ENCODE data around the gene ACADS. TPM values are rescaled to one million over a fixed set of nuclear protein-coding genes. Genes with fewer than 3 reads are reported as not detected.

ACADS gene
- total RNA-seq, 4 donors from 2014 or later, result 30.5 to 55.1 (median 40.3) TPM

GRCh38 chr12:120699553-120699952, 26.1 kb upstream of the ACADS start:
- no peaks in the 10 kb centered on the region for H3K27me3 ChIP-seq
- no peaks in the 10 kb centered on the region for H3K9me3 ChIP-seq
- no peak overlapping the region for H3K4me3 ChIP-seq
- H3K36me3 ChIP-seq, result peaks cover 0 to 94% of the 10 kb centered on the region in 2 donors
- WGBS, 2 donors (ENCODE audit: low coverage in 1 of 2), result 92% methylated on average over 4 of the region's 7 CpGs; no CpG with 5 or more reads in 1 of the 2 donors
- H3K4me1 ChIP-seq, result no peaks in the 10 kb centered on the region
- H3K27ac ChIP-seq, result no peak overlapping the region
- no peak for ATAC-seq
- no peak for TF ChIP-seq POLR2A (IDR thresholded peaks at IDR 0.05)
- no peak for TF ChIP-seq POLR2AphosphoS5 (IDR thresholded peaks at IDR 0.05)
- no peak for TF ChIP-seq EP300 (IDR thresholded peaks at IDR 0.05)
- no peak for TF ChIP-seq CTCF (IDR thresholded peaks at IDR 0.05)

- Histone ChIP-seq H3K4me1 (no peaks in the 10 kb centered on the region), H3K4me3 (no peak overlapping the region), H3K27ac (no peak overlapping the region), H3K9me3 (no peaks in the 10 kb centered on the region), H3K27me3 (no peaks in the 10 kb centered on the region), H3K36me3 (peaks cover 0 to 81% of the 10 kb centered on the region in 2 donors)
- 80 to 83% methylated on average over 1 to 5 of the region's 5 CpGs for WGBS, 2 donors (ENCODE audit: low coverage in 1 of 2)
- no peak for ATAC-seq
- TF ChIP-seq POLR2AphosphoS5 (IDR thresholded peaks at IDR 0.05) (no peak), EP300 (IDR thresholded peaks at IDR 0.05) (no peak), POLR2A (IDR thresholded peaks at IDR 0.05) (no peak), CTCF (IDR thresholded peaks at IDR 0.05) (no peak)
Measured at GRCh38 chr12:120700886-120701285, 24.7 kb upstream of the ACADS start.

DNA sequence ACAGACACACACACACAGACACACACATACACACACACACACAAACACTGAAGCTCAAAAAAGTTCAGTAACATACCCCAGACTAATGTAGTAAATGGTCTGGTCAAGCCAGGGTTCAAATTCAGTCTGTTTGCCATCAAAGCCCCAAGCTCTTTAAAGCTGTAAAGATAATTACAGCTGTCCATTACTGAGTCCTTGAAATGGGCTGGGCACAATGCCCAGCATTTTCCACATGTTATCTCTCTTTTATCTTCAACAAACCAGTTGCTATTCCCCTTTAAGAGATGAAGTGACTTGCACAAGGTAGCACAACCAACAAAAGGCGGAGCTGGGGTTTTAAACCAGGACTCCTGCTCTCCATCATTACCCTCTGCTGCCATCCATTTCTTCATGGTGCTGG, 23.0 kb upstream of the ACADS start:
- 69% methylated on average over 1 of the region's 1 CpG; no CpG with 5 or more reads in 1 of the 2 donors for WGBS, 2 donors (ENCODE audit: low coverage in 1 of 2)
- no peak for TF ChIP-seq EP300 (IDR thresholded peaks at IDR 0.05)
- no peak for TF ChIP-seq POLR2AphosphoS5 (IDR thresholded peaks at IDR 0.05)
- no peak for TF ChIP-seq POLR2A (IDR thresholded peaks at IDR 0.05)
- no peak for TF ChIP-seq CTCF (IDR thresholded peaks at IDR 0.05)
- no peaks in the 10 kb centered on the region for H3K27me3 ChIP-seq
- no peaks in the 10 kb centered on the region for H3K9me3 ChIP-seq
- no peak overlapping the region for H3K27ac ChIP-seq
- H3K4me3 ChIP-seq, result no peak overlapping the region
- ATAC-seq, result no peak
- H3K4me1 ChIP-seq, result no peaks in the 10 kb centered on the region
- peaks cover 0 to 64% of the 10 kb centered on the region in 2 donors for H3K36me3 ChIP-seq

DNA sequence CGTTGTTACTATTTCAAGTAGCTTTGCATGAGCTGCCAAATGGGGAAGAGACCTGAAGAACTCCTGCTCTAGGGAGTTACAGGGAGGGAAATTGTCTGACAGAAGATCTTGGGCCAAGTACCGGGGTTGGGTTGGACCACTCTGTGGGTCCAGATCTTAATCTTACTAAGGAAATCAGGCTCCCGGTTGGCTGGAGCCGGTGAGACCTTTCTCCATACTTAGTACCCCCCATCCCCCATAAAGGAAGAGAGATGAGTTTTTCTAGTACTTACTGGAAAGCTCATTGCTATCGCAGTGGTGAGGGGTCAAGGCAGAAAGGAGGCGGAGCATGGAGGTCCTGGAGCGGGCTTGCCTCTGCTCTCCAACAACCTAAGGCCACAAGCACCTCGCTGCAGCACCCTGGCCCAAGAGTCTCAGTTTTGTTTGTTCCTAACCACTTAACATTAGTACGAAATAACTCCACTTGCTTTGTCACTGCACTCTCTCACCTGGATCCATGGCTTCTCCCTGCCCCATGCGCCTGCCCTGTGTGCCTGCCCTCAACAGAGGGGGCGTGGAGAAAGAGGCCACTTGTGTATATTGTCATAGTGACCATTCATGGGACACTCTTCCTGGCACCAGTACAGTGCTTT, 22.2 kb upstream of the ACADS start:
- no peak for TF ChIP-seq CTCF (IDR thresholded peaks at IDR 0.05)
- TF ChIP-seq POLR2AphosphoS5 (IDR thresholded peaks at IDR 0.05), result no peak
- TF ChIP-seq POLR2A (IDR thresholded peaks at IDR 0.05), result no peak
- no peak for TF ChIP-seq EP300 (IDR thresholded peaks at IDR 0.05)
- H3K9me3 ChIP-seq, result no peaks in the 10 kb centered on the region
- ATAC-seq, result no peak
- 74 to 88% methylated on average over 7 to 8 of the region's 11 CpGs for WGBS, 2 donors (ENCODE audit: low coverage in 1 of 2)
- no peak overlapping the region for H3K4me3 ChIP-seq
- no peaks in the 10 kb centered on the region for H3K27me3 ChIP-seq
- no peak overlapping the region for H3K27ac ChIP-seq
- H3K36me3 ChIP-seq, result peaks cover 0 to 56% of the 10 kb centered on the region in 2 donors
- no peaks in the 10 kb centered on the region for H3K4me1 ChIP-seq

DNA sequence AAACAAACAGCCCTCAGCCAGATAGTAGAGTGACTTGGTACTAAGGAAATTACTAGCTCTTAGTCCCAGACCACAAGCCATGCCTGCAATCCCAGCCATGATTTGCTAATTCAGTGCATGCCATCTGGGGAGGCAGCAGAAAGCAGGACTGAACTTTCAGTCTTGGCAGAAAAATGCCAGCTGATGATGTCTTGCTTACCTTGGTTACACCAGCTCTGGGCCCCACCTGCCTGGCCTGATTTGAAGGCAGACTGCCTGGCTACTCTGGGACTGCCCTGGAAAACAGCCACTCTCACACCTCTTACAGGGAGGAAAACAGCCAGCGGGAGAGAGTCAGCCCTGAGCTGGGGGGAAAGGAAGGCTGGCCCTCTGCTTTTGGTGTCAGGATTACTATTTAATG, 20.0 kb upstream of the ACADS start:
- WGBS, 2 donors (ENCODE audit: low coverage in 1 of 2), result 100% methylated on average over 1 of the region's 1 CpG; no CpG with 5 or more reads in 1 of the 2 donors
- Histone ChIP-seq H3K27me3 (no peaks in the 10 kb centered on the region), H3K27ac (no peak overlapping the region), H3K36me3 (peaks cover 0 to 34% of the 10 kb centered on the region in 2 donors), H3K4me3 (no peak overlapping the region), H3K4me1 (peaks cover 0 to 7% (median 4%) of the 10 kb centered on the region in 3 donors), H3K9me3 (no peaks in the 10 kb centered on the region)
- TF ChIP-seq CTCF (IDR thresholded peaks at IDR 0.05) (no peak), POLR2AphosphoS5 (IDR thresholded peaks at IDR 0.05) (no peak), POLR2A (IDR thresholded peaks at IDR 0.05) (no peak), EP300 (IDR thresholded peaks at IDR 0.05) (no peak)
- ATAC-seq, result no peak
